Cardiac fibroblast (primary cell): ENCODE measurements around the gene BTN1A1.
A peak's percentile ranks its signal among the peaks of the same experiment; 100 is the strongest.
"Not testable (repeated sequence)": the region's sequence is repeated elsewhere in the genome, so short reads cannot be mapped to it uniquely, and the experiment has no call there.

Experiments used
- DNase-seq, 2 donors: peaks; one replicate each; pipeline versions ENCODE4 v3.0.0 to v3.0.0-alpha.2; 2010; ENCODE audit warnings: low read depth in 2 of 2
- H3K4me3 ChIP-seq, 2 donors: replicated peaks in 1 of 2; 1 replicate in 1 of 2; 2 replicates in 1 of 2; pipeline ENCODE4 v1.5.1; 2011; ENCODE audit warnings: low read depth in 2 of 2, low read length in 2 of 2, mild to moderate bottlenecking in 2 of 2, moderate library complexity in 1 of 2
- CTCF ChIP-seq: IDR thresholded peaks from one replicate; pipeline ENCODE4 v1.5.1; 2011; ENCODE audit warnings: low read depth, mild to moderate bottlenecking, low read length, inconsistent platforms

Gene BTN1A1

DNA sequence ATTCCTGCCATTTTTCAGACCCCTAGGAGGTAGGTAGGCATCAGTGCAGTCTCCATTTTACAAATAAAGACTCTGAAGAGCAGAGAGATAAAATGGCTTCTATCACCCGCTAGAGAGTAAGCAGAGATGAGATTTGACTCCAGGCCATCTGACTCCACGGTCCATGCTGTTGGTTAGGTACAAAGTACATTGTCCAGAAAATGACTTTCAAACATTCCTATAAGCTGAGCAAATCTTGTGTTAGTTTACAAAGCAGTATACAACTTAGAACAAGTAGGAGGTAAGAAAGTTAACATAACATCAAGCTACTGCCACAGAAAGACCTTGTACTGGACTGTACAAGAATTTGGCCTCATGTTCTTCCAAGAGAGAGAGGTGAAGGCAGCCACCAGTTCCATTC, 14.9 kb downstream of the BTN1A1 start:
- peak in 1 of 2 donors; percentile 14 for DNase-seq
- no peak for TF ChIP-seq CTCF
- no peak overlapping the region for H3K4me3 ChIP-seq

DNA sequence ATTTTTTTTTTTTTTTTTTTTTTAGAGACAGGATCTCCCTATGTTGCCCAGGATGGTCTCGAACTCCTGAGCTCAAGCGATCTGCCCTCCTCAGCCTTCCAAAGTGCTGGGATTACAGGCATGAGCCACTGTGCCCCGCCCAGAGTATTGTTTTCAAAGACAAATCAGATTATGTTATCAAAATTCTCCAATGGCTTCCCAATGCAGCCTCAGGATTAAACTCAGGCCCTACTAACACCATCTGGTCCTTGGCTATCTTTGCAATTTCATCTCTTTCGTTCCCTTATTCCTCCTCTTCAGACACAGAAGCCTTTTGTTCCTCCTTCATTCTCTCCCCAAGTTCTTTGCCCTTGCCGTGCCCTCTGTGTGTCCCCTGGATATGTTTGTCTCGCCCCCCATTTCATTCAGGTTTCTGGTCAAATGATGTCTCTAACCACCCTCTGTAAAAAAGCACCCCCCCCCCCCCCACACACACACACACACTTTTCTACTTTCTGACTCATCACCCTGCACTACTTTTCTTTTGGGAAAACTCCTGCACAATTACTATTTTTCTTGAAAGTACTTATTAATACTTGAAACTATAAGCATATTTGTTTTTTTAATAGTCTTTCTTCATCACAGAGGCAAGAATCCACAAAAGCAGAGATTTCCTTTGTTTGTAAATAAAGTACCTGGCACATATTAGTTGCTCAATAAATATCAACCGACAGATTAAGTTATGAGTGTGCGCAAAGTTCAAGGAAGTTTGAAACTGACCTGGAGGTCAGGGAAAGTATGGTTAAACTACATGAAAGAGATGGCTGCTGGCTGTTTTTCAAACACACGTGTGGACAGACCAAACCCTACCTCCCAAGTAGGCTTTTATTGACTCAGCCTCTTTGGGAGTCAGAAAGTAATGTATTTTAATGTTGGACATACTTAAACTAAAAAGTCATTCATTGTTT, 16.7 kb downstream of the BTN1A1 start:
- DNase-seq, result no peak
- no peak for TF ChIP-seq CTCF
- no peak overlapping the region for H3K4me3 ChIP-seq

- no peak overlapping the region for H3K4me3 ChIP-seq
- no peak for TF ChIP-seq CTCF
- no peak for DNase-seq
Observed at GRCh38 chr6:26519359-26519758, 19.3 kb downstream of the BTN1A1 start.

DNA sequence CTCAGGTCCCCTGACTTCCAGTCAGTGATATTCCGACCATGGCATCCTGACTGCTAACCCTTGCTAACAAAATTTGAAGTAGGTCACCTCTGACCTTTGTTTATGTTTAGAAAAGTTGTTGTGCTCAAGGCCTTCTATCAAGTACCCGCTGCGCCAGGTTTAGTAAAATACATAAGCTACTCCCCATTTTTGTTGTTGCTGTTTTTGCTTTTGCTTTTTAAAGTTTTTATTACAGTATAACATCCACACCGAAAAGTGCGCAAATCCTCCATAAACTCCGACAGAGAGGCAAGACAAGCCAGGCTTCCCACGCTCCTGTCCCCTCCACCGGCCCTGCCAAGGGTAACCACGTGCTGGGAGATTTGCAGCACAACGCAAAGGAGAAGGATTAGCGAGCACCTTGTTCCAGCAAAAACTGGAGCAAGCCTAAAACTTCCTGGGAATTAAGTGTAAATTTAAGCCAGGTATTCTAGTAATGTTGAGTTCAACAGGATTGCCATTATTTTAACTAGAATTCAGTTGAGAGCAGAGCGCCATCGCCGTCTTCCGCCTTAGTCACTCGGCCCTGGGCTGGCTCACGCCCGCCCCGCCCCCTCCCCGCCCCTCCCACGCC, 20.2 kb downstream of the BTN1A1 start:
- peak overlapping the region; percentile 32 to 41 for H3K4me3 ChIP-seq
- TF ChIP-seq CTCF, result no peak
- DNase-seq, result no peak

DNA sequence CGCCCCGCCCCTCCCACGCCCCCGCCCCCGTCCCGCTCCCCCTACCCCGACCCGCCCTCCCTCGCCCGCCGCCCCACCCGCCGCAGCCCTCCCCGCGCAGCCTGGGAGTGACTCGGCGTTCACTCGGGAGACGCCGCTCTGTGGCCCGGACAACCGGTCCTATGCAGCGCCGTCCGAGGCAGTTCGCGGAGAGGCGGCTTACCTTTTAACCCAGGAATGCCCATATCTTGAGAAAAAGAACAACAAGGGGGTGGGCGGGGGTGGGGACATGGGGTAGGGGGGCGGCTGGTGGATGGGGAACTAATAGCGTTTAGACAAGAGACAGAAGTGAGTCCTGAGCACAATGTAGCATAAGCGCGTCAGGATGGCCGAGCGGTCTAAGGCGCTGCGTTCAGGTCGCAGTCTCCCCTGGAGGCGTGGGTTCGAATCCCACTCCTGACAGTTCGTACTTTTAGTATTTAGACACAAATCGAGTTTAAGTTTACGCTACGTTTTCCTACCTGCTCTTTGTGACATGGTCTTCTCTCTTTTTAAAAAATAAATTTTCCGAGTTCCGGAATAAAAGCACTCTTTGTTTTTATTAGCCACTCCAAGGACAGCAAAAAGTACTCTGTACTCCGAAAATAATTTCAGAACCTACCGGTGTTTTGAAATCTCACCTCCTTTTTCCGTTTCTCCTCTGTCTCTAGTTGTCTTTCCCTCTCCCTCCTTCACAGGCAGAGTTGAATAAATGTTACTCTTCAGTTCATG, 20.9 kb downstream of the BTN1A1 start:
- DNase-seq, result peak; percentile 84 to 93
- TF ChIP-seq CTCF, result no peak
- H3K4me3 ChIP-seq, result peak overlapping the region; percentile 40 to 58

DNA sequence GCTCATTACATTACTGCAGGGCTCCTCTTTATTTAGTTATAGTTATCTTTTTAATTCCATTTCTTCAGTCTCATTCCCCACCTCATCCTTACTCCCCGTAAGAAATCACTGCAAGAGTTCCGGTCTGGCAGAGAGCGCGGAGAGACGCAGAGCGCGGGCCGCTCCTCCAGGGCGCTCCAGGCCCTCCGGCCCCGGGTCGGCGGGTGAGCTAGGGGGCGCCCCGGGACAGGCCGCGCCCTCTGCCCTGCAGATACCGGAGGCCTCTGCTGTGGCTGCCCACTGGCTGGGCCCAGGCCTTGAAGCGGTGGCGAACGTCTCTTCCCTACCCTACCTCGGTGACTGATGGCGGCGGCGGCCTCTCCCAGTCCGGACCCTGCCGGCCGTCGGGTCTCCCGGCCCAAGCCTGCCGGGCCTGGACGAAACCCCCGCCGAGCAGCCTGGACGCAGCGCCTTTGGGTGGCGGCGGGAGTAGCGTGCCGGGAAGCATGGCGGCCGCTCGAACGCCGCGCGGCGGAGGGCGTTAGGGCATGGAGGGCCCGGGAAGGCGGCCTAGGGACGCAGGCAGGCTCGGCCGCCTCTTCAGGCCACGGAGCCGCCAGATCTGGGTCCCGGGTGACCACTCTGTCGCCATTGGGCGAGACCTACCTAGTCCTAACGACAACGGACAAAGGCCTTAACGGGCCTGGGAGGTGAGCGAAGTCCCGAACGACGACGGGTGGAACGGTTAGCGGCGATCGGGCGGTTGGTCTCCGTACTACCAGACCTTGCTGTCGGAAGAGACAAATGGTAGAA, 21.7 kb downstream of the BTN1A1 start:
- DNase-seq, result peak; percentile 81 to 83
- H3K4me3 ChIP-seq, result peak overlapping the region; percentile 30 to 58
- TF ChIP-seq CTCF, result no peak

DNA sequence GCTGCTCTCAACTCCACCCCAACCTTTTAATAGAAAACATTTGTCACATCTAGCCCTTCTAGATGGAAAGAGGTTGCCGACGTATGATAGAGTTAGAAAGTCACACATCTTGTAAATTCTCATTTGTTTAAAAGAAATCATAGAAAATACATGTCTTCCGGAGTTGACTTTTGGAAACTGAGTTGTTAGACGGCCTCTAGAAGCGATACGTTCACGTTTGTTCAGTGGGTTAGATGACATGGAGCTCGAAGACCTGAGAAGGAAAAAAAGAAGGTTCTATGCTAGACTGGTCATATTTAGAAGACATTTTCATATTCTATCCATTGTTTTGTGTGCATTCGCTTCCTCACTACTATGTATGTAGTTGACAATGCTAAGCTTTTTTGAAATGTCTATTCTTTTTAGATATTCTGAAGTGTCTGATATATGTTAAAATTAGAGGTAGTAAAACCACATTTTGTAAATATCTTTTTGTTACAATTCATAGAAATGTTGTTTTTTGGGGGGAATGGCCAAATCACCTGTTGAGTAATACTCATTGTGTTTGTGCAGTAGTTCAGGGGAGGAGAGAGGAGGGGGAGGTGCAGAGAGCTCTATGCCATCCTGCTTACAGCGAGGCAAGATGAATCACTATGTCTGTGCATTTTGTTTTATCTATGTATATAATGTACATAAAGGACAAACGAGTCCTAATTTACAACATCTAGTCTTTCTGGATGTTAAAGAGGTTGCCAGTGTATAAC, 22.6 kb downstream of the BTN1A1 start:
- peak overlapping the region in 1 of 2 donors; percentile 58 for H3K4me3 ChIP-seq
- peak; percentile 23 to 50 for DNase-seq

- H3K4me3 ChIP-seq, DNase-seq: not testable (repeated sequence)
Observed at GRCh38 chr6:26524314-26524713, 24.2 kb downstream of the BTN1A1 start.
